NCI-H82 (cell line): ENCODE results near the gene KRTAP10-2.
"Not testable (repeated sequence)": the region's sequence is repeated elsewhere in the genome, so short reads cannot be mapped to it uniquely, and the experiment has no call there.

Experiments
- DNase-seq: peaks from one replicate; lab custom pipeline; 2025; lab: John Stamatoyannopoulos, UW

Gene KRTAP10-2

GRCh38 chr21:44551340-44551961 lies at the start of gene KRTAP10-2:
KRTAP10-2 (minus strand) TSS chr21:44551505; CDS start chr21:44551458, 47 bp downstream.
- no peak for DNase-seq

- not testable (repeated sequence) for DNase-seq
Observed at GRCh38 chr21:44601091-44601490, 49.8 kb upstream of the KRTAP10-2 start.

- DNase-seq = not testable (repeated sequence)
Observed at GRCh38 chr21:44600118-44600978, 49.0 kb upstream of the KRTAP10-2 start, which contains the start of gene KRTAP10-7. KRTAP10-7 (plus strand) TSS chr21:44600597; CDS start chr21:44600622, 25 bp downstream.

- DNase-seq = no peak
Observed at GRCh38 chr21:44599264-44600029, 48.1 kb upstream of the KRTAP10-2 start.

GRCh38 chr21:44598061-44598460 lies 46.8 kb upstream of the KRTAP10-2 start:
- DNase-seq = no peak

- DNase-seq = no peak
Observed at GRCh38 chr21:44596068-44596725, 44.9 kb upstream of the KRTAP10-2 start.

GRCh38 chr21:44595524-44595923 lies 44.2 kb upstream of the KRTAP10-2 start:
- no peak for DNase-seq

GRCh38 chr21:44594406-44594916 lies 43.2 kb upstream of the KRTAP10-2 start:
- DNase-seq = no peak

GRCh38 chr21:44593598-44594405 lies 42.5 kb upstream of the KRTAP10-2 start:
- no peak for DNase-seq

GRCh38 chr21:44592446-44593311 lies 41.4 kb upstream of the KRTAP10-2 start, which contains the start of gene KRTAP10-6:
KRTAP10-6 (minus strand) TSS chr21:44592505; CDS start chr21:44592484, 21 bp downstream.
- DNase-seq = no peak

- DNase-seq = not testable (repeated sequence)
Observed at GRCh38 chr21:44591801-44592130, 40.5 kb upstream of the KRTAP10-2 start.

- not testable (repeated sequence) for DNase-seq
Observed at GRCh38 chr21:44590897-44591800, 39.8 kb upstream of the KRTAP10-2 start.

GRCh38 chr21:44590311-44590721 lies 39.0 kb upstream of the KRTAP10-2 start:
- no peak for DNase-seq

- no peak for DNase-seq
Observed at GRCh38 chr21:44589586-44590305, 38.4 kb upstream of the KRTAP10-2 start.

- DNase-seq = no peak
Observed at GRCh38 chr21:44589094-44589493, 37.8 kb upstream of the KRTAP10-2 start.

GRCh38 chr21:44585892-44586291 lies 34.6 kb upstream of the KRTAP10-2 start:
- DNase-seq = no peak

GRCh38 chr21:44583800-44584147 lies 32.5 kb upstream of the KRTAP10-2 start:
- no peak for DNase-seq
